ENCODE data around the gene OGDH. TPM values are rescaled to one million over a fixed set of nuclear protein-coding genes. Genes with fewer than 3 reads are reported as not detected.
A peak's percentile ranks its signal among the peaks of the same experiment; 100 is the strongest.

The OGDH gene
- total RNA-seq, 2 donors from 2014 or later: 77.6 to 128 TPM

DNA sequence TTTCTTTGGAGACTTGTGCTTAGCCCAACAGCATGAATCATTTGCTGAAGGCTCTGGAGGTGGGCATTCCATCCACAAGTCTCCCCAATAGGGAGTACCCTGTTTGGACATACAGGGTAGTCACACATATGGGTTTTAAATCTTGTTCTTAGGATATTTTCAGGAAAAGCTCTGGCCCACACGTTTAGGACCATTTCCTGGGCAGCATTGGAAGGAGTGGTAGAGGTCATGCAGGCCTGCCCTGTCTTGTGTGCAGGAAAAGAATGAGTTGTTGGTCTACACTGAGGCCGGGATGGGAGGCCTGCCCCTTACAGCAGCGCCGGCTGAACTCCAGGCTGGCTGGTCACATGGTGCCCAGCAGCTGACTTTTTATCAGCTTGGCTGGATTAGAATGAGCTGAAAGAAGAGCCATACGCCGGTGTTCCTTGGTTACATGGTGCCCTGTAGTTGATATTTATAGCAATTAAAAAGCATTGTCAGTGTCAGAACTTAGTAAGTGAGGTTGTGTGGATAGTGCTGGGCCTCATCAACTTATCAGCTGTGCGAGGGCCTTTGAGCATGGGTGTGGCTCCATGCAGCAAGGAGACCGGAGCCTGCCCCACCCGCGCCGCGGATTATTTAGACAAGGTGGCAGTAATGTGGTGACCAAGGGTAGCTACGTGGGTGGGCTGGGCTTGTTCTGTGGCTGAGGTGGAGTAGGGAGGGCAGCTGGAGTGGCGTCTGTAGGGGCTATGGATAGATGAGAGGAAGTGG is 28.6 kb downstream of the OGDH start:
- peaks cover 38% of the 10 kb centered on the region for H3K36me3 Mint-ChIP-seq (ENCODE audit: low read depth)
- peaks cover 75% of the 10 kb centered on the region for H3K4me1 Mint-ChIP-seq
- peak overlapping the region; percentile 84 for H3K4me3 Mint-ChIP-seq
- no peaks in the 10 kb centered on the region for H3K9me3 Mint-ChIP-seq
- peak overlapping the region; percentile 99 for H3K27ac Mint-ChIP-seq
- ATAC-seq (replicated peaks): no peak
- H3K27me3 Mint-ChIP-seq: no peaks in the 10 kb centered on the region

DNA sequence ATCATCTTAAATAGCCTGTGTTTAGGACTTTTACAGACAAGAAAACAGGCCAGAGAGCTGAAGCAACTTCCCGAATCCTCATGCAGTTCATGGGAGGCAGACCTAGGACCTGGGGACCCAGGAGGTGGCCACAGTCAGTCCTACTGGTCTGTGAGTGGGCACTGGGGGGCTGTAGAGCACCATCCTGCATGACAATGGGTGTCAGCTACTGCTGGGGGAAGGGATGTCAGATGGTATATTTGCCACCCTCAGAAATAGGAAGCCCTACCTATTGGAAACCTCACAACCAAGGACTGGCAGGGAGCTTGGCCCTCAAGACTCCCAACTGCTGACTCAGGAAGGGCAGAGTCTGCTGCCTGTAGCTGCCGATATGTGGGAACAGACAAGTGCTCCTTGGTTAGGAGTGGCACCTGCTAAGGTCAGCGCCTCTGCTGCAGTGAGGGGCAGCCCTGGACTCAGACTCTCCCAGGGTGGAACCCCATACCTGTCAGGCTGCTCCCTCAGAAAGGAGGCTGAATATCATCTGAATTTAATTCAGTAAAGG is 29.7 kb downstream of the OGDH start:
- Mint-ChIP-seq H3K27me3 (no peaks in the 10 kb centered on the region), H3K4me3 (peak overlapping the region; percentile 78), H3K27ac (peak overlapping the region; percentile 63), H3K4me1 (peaks cover 71% of the 10 kb centered on the region), H3K36me3 (ENCODE audit: low read depth) (peaks cover 32% of the 10 kb centered on the region), H3K9me3 (no peaks in the 10 kb centered on the region)
- no peak for ATAC-seq (replicated peaks)

DNA sequence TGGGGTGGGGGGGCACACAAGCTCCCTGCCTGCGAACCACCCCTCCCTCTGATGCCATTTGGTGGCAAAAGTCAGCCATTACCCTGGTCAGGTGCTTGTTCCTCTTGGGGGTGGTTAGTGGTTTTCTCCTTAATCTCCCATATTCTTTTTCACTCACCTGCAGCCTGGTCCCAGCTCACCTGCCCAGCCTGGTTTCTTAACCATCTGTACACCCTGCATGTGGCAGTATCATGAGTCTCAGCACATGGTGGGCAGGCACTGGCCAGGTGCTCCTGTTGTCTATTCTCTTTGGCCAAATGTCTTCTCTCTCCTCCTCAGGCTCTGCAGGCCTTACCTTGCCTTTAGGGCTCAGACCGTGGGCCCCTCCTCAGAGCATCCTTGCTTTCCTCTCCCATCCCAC is 30.5 kb downstream of the OGDH start:
- peaks cover 26% of the 10 kb centered on the region for H3K36me3 Mint-ChIP-seq (ENCODE audit: low read depth)
- H3K9me3 Mint-ChIP-seq: no peaks in the 10 kb centered on the region

DNA sequence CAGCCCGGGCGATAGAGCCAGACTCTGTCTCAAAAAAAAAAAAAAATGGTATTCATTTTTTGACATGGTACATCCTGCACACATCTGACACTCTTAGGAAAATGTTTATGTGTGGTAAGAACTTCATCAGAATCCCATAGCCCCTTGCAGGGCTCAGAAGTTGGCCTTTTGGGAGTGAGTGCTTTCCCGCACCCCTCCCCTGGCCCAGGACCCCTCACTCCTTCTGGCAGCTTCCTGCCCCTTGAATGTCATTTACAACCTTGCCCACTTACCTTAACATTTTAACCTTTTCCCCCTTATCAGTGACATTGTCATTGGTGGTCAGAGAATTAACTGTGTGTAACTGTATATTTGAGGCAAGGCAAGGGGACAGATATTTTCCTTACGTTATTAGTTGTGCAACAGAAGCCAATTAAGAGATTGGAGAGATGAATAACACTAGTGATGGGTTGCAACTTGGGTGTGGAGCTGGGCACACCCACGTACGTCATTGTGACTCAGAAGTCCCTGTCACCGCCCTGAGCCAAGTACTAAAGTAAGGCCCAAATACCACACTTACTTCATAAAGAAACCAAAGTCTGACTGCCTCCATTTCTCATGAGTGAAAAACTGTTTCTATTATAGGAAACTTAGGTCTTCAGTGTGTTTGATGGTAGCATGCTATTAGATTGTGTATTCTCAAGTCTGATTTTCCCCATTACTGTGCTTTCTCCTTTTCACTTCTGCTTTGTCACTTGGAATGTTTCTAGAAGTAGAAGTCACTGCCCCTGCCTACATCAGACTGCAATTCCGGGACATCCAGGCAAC is 31.6 kb downstream of the OGDH start:
- H3K27ac Mint-ChIP-seq: peak overlapping the region; percentile 99
- H3K4me3 Mint-ChIP-seq: peak overlapping the region; percentile 78
- peaks cover 69% of the 10 kb centered on the region for H3K4me1 Mint-ChIP-seq
- peak; percentile 69 for ATAC-seq (replicated peaks)
- H3K9me3 Mint-ChIP-seq: no peaks in the 10 kb centered on the region
- no peaks in the 10 kb centered on the region for H3K27me3 Mint-ChIP-seq
- peaks cover 24% of the 10 kb centered on the region for H3K36me3 Mint-ChIP-seq (ENCODE audit: low read depth)

More for the DNA sequence above, 30.5 kb downstream of the OGDH start:
- Mint-ChIP-seq H3K4me1 (peaks cover 69% of the 10 kb centered on the region), H3K27me3 (no peaks in the 10 kb centered on the region), H3K4me3 (peak overlapping the region; percentile 78), H3K27ac (peak overlapping the region; percentile 99)
- no peak for ATAC-seq (replicated peaks)

DNA sequence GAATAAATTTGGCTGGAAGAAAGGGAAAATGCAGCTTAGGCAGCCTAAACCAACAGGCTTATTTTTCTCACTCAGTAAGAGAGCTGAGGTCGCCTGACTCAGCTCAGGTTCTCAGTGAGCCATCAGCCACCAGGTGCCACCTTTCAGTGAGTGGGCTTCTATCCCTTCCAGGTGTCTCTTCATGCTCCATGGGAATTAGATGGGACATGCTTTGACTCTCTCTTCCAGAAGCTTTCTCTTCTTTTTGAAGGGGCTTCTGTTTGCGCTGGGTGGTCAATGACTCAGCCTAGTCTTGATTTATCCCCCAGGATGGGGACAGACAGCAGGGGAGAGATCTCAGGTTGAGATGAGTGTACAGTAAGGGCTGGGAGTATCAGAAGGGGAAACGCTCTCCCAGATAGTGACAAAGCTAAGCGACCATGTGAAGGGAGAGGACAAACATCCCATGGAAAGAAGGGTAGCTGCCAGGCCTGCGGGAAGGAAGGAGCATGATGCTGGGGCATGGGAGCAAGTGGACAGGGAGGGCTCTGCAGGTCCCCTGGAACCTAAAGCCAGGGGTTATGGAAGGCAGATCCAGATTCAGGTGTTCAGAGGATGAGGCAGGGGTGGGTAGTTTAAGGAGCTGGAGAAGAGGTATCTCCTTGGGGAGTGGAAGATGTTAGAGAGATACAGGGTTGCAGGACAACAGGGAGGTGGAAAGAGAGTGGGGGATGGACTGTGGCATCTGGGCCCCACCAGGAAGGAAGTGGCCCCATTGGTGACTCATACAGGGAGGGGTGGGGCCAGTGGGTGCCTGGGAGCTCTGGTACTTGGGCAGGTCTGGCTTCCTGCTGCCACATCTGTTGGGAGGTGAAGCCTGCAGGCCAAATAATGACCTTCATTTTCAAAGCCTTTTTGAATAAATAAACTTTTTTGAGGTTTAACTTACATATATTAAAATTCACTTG is 32.5 kb downstream of the OGDH start:
- no peaks in the 10 kb centered on the region for H3K9me3 Mint-ChIP-seq
- H3K4me3 Mint-ChIP-seq: peak overlapping the region; percentile 78
- H3K36me3 Mint-ChIP-seq (ENCODE audit: low read depth): peaks cover 18% of the 10 kb centered on the region
- peaks cover 63% of the 10 kb centered on the region for H3K4me1 Mint-ChIP-seq
- no peaks in the 10 kb centered on the region for H3K27me3 Mint-ChIP-seq
- peak; percentile 72 for ATAC-seq (replicated peaks)
- peak overlapping the region; percentile 99 for H3K27ac Mint-ChIP-seq

DNA sequence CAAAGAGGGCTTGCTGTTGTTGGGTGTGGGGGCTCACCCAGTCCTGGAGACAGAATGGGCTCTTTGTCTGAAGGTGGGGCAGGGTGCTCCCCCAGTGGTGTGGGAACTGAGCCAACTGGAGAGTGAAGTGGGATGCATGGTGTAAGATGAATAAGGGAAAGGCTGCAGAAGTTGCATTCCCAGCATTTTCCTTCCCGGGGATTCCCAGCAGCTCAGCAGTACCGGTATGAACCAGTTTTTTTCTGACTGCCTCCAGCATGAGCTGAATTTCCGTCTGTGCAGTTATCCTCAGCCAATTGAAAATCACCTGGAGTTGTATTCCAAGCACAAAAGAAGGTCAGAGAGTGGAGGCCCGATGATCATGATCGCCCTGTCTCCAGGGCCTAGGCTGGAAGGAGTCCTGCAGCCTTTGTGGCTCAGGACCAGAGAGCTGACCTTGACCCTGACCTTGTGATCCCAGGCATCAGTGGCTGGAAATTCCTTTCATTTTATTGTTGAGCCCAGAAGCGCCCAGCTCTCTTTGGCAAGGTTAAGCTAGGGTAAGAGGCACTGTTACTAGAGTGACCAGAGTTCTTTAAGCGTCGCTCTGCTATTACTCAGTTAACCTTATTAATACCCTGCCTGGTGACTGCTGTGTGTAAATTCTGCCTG is 33.4 kb downstream of the OGDH start:
- H3K27ac Mint-ChIP-seq: peak overlapping the region; percentile 99
- peaks cover 57% of the 10 kb centered on the region for H3K4me1 Mint-ChIP-seq
- H3K27me3 Mint-ChIP-seq: no peaks in the 10 kb centered on the region
- peak overlapping the region; percentile 78 for H3K4me3 Mint-ChIP-seq
- no peak for ATAC-seq (replicated peaks)
- no peaks in the 10 kb centered on the region for H3K9me3 Mint-ChIP-seq
- peaks cover 17% of the 10 kb centered on the region for H3K36me3 Mint-ChIP-seq (ENCODE audit: low read depth)

DNA sequence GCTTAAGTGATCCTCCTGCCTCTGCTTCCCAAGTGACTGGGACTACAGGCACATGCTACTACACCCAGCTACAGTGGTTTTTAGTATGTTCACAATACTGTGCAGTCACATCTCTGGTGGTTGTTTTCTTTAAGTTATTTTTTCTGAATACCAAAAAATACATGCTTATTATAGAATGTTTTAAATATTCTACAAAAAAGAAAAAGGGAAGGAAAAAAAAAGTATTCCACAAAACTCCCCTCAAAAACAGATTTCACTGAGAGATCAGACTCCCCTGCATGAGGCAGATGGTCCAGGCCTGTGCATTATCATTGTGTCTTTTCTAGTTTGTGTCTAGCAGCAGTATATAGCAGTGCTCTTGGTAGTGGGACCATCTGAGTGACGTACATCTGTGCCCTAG is 36.8 kb downstream of the OGDH start:
- Mint-ChIP-seq H3K27ac (peak overlapping the region; percentile 61), H3K36me3 (ENCODE audit: low read depth) (peaks cover 38% of the 10 kb centered on the region), H3K9me3 (no peaks in the 10 kb centered on the region), H3K27me3 (no peaks in the 10 kb centered on the region), H3K4me3 (no peak overlapping the region), H3K4me1 (peaks cover 37% of the 10 kb centered on the region)
- ATAC-seq (replicated peaks): no peak

DNA sequence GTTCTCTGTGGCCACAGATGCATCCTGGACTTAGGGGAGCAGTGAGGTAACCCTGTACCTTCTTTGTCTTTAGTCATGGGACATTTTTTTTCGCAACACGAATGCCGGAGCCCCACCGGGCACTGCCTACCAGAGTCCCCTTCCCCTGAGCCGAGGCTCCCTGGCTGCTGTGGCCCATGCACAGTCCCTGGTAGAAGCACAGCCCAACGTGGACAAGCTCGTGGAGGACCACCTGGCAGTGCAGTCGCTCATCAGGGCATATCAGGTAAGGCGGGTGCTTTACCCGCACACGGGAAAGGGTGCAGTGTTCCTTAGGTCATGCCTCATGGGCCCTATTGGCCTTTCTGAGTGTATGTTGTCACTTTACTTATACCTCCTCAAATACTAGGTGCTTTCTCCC is 38.8 kb downstream of the OGDH start:
- Mint-ChIP-seq H3K27ac (peak overlapping the region; percentile 73), H3K27me3 (no peaks in the 10 kb centered on the region), H3K36me3 (ENCODE audit: low read depth) (peaks cover 48% of the 10 kb centered on the region), H3K4me1 (peaks cover 17% of the 10 kb centered on the region), H3K9me3 (no peaks in the 10 kb centered on the region), H3K4me3 (no peak overlapping the region)
- ATAC-seq (replicated peaks): no peak

DNA sequence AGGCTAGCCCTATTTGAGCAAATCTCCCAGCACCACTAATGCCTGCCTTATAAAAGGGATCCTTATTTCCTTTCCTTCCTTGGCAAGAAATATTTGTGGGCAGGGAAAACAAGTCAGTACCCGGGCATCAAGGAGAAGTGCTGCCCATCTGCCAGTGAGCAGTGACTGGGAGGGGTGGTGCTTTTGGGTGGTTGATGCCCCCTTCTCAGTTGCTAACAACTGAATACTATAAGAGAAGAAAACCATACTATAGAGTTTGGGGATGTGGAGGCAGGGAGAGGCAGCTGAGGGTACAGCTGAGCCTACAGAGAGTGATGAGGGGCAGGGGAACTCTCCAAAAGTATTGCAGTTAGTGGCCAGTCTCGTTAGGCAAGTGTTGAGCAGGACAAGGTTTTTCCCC is 39.3 kb downstream of the OGDH start:
- peak overlapping the region; percentile 73 for H3K27ac Mint-ChIP-seq
- H3K9me3 Mint-ChIP-seq: no peaks in the 10 kb centered on the region
- H3K36me3 Mint-ChIP-seq (ENCODE audit: low read depth): peaks cover 49% of the 10 kb centered on the region
- ATAC-seq (replicated peaks): no peak
- no peaks in the 10 kb centered on the region for H3K27me3 Mint-ChIP-seq
- peaks cover 13% of the 10 kb centered on the region for H3K4me1 Mint-ChIP-seq
- no peak overlapping the region for H3K4me3 Mint-ChIP-seq

DNA sequence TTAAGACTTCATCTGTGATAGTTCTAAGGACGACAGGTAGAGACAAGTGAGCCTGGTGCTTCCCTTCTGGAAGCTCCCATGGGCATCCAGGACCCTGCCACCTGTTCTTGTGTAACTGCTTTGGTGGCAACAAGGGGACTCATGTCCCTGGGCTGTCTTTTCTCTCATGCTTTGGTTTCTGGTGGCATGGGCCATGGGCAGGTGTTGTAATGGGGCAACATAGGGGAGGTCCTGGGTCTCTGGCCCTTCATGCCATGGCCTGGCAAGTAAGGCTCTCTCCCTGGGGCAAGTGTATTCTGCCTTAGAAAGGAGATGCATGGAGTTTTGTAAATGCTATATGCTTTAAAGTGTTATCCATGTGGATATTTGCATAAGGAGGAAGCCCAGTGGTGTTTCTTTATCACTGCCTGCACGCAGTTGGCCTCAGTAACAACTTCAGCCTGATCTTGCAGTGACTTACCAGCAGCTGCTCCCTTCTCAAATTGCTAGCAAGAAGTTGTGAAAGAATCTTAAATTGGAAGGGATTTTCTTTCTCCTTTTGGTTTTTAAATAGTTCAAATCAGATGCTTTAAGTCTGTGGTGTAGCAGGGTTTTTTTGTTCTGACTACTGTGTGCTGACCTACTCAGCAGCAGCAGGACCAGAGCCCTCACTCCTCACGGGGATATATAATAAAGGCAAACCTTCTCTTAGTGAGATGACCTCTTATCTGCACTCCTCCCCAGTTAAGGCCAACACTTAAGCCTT is 39.9 kb downstream of the OGDH start:
- Mint-ChIP-seq H3K36me3 (ENCODE audit: low read depth) (peaks cover 55% of the 10 kb centered on the region), H3K27ac (peak overlapping the region; percentile 73), H3K27me3 (no peaks in the 10 kb centered on the region)

DNA sequence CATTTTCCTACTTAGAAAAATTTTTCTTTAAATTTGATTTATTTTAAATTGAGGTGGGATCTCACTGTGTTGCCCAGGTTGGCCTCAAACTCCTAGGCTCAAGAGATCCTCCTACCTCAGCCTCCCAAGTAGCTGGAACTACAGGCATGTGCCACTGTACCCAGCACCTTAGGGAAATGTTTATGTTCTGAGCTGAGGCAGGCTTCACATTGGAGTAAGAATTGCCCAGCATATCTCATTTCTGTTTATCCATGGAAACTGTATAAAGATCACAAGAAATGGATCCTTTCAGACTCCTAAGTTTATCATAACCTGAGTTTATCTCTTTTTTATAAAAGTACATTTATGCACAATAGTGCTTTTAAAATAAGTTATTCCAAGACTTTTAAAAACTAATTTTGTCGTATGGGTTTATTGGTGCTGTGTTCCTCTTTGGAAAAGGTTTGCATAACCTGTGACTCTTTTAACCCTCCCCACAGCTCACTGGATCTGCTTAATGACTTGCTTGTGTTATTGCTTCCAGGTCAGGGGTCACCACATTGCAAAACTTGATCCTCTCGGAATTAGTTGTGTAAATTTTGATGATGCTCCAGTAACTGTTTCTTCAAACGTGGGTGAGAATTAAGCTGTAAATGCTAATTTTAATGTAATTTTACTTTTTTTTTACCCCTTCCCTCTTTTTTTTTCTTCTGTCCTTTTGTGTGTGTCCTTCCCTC is 40.7 kb downstream of the OGDH start:
- no peaks in the 10 kb centered on the region for H3K27me3 Mint-ChIP-seq
- H3K9me3 Mint-ChIP-seq: no peaks in the 10 kb centered on the region
- H3K36me3 Mint-ChIP-seq (ENCODE audit: low read depth): peaks cover 56% of the 10 kb centered on the region
- no peak overlapping the region for H3K4me3 Mint-ChIP-seq
- peaks cover 5% of the 10 kb centered on the region for H3K4me1 Mint-ChIP-seq
- H3K27ac Mint-ChIP-seq: no peak overlapping the region
- no peak for ATAC-seq (replicated peaks)

More for the DNA sequence above, 39.9 kb downstream of the OGDH start:
- ATAC-seq (replicated peaks): no peak
- Mint-ChIP-seq H3K4me1 (peaks cover 12% of the 10 kb centered on the region), H3K4me3 (no peak overlapping the region), H3K9me3 (no peaks in the 10 kb centered on the region)

DNA sequence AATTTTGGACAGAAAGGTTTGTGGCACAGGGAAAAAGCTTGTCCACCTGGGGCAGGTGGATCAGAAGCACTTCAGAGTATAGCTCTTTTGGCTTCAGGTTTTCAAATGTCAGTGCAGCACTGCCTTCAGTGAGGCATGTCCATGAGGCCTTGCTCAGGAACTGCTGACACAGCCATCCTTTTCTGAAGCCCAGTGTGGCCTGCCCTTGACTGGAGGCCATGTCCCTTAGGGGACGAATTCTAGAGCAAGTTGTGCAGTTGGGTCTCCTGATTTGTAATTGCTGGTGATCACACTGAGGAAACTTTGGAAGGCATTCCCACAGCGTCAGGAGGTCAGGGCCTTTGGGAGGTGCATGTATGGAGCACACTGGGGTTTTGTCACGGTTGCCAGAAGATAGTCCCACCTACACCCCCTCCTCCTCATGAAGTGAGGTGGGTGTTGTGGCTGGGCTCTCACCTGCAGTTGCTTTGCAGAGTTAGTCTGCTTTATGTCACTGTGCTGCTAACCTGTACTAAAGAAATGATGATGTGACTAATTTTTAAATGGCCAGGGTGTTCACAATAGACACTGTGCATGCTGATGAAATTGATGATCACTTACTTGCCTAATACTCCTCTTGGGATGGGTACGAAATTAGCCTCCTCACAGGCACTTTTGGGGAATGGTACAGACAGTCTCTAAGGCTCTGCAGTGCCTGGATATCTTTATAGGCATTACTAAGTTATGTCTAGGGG is 41.7 kb downstream of the OGDH start:
- Mint-ChIP-seq H3K9me3 (no peaks in the 10 kb centered on the region), H3K36me3 (ENCODE audit: low read depth) (peaks cover 56% of the 10 kb centered on the region), H3K27ac (no peak overlapping the region), H3K4me1 (peaks cover 5% of the 10 kb centered on the region), H3K4me3 (no peak overlapping the region), H3K27me3 (no peaks in the 10 kb centered on the region)
- ATAC-seq (replicated peaks): no peak
